HTERT RPE-1 (cell line): ENCODE results near the gene DTX2.
"Not testable (repeated sequence)": the region's sequence is repeated elsewhere in the genome, so short reads cannot be mapped to it uniquely, and the experiment has no call there.

Experiments
- in situ Hi-C: fragments of 300-500 bp; cut with MboI; formaldehyde crosslinking; loops from 4 replicates; pipeline ENCODE4 v1.14.3; 2020; ENCODE audit warnings: low sequenced_read_pairs

The DTX2 gene

GRCh38 chr7:76485822-76486610, 24.5 kb downstream of the DTX2 start:
- in situ Hi-C loops, result not testable (repeated sequence)

- in situ Hi-C loops, result not testable (repeated sequence)
These were observed 25.1 kb downstream of the DTX2 start for GRCh38 chr7:76486618-76487017.

- in situ Hi-C loops, result not testable (repeated sequence)
These were observed 26.5 kb downstream of the DTX2 start for GRCh38 chr7:76487969-76488368.

- in situ Hi-C loops, result not testable (repeated sequence)
These were observed 30.6 kb downstream of the DTX2 start for GRCh38 chr7:76492139-76492538.

- in situ Hi-C loops, result not testable (repeated sequence)
These were observed 34.2 kb downstream of the DTX2 start for GRCh38 chr7:76495717-76496116.

GRCh38 chr7:76497918-76498582, 36.5 kb downstream of the DTX2 start:
- in situ Hi-C loops, result not testable (repeated sequence)

- in situ Hi-C loops, result not testable (repeated sequence)
These were observed 37.2 kb downstream of the DTX2 start for GRCh38 chr7:76498583-76499200.

GRCh38 chr7:76499201-76499923, 37.9 kb downstream of the DTX2 start:
- in situ Hi-C loops, result not testable (repeated sequence)

GRCh38 chr7:76499924-76500241, 38.4 kb downstream of the DTX2 start:
- in situ Hi-C loops, result not testable (repeated sequence)

- in situ Hi-C loops, result not testable (repeated sequence)
These were observed 40.7 kb downstream of the DTX2 start for GRCh38 chr7:76502224-76502623.

GRCh38 chr7:76502836-76503235, 41.3 kb downstream of the DTX2 start:
- in situ Hi-C loops, result not testable (repeated sequence)

- in situ Hi-C loops, result not testable (repeated sequence)
These were observed 41.7 kb downstream of the DTX2 start for GRCh38 chr7:76503244-76503643.

- in situ Hi-C loops, result not testable (repeated sequence)
These were observed 43.0 kb downstream of the DTX2 start for GRCh38 chr7:76504351-76505167.

GRCh38 chr7:76505168-76506080, 43.9 kb downstream of the DTX2 start:
- in situ Hi-C loops, result no loop called here

GRCh38 chr7:76506081-76506440, 44.6 kb downstream of the DTX2 start:
- in situ Hi-C loops, result no loop called here

GRCh38 chr7:76506643-76507042, 45.1 kb downstream of the DTX2 start:
- in situ Hi-C loops, result not testable (repeated sequence)

- in situ Hi-C loops, result no loop called here
These were observed 46.4 kb downstream of the DTX2 start for GRCh38 chr7:76507723-76508406.

GRCh38 chr7:76509931-76510877, 48.7 kb downstream of the DTX2 start, which contains the start of gene UPK3B:
UPK3B (plus strand) TSS chr7:76510552; CDS start chr7:76510653, 101 bp downstream.
- in situ Hi-C loops, result no loop called here
